ENCODE data around the gene TUBGCP6. TPM values are rescaled to one million over a fixed set of nuclear protein-coding genes. Genes with fewer than 3 reads are reported as not detected.

Gene TUBGCP6
- polyA plus RNA-seq, 1 donor from 2014 or later = 74.5 TPM

DNA sequence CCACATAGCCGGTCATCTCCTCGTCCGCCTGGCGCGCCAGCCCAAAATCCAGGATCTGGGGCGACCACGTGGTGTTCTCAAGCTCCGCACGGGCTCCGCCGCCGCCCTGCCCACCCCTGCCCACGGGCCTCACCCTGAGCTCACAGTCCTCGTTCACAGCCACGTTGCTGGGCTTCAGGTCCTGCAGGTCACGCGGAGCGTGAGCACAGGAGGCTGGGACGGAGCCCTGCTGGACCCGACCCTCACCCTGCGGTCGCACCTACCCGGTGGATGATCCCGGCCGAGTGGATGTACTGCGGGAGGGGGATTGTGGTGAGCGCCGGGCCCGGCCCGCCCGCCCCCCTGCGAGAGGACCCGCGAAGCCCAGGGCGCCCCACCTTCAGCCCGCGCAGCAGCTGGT, 22.2 kb upstream of the TUBGCP6 start:
- H3F3A ChIP-seq (ENCODE audit: insufficient read depth, low read length, poor library complexity, severe bottlenecking) = no peaks in the 10 kb centered on the region
- H3K27ac ChIP-seq (ENCODE audit: low read length) = no peak overlapping the region
- no peak overlapping the region for H3K4me2 ChIP-seq (ENCODE audit: low read length)
- H3K36me3 ChIP-seq (ENCODE audit: insufficient read depth, low read length) = no peaks in the 10 kb centered on the region
- H3K79me2 ChIP-seq (replicated peaks; ENCODE audit: insufficient read depth, low read length) = no peaks in the 10 kb centered on the region
- H3K9me2 ChIP-seq (ENCODE audit: insufficient read depth, low read length) = no peaks in the 10 kb centered on the region
- TF ChIP-seq, protein P1, sequence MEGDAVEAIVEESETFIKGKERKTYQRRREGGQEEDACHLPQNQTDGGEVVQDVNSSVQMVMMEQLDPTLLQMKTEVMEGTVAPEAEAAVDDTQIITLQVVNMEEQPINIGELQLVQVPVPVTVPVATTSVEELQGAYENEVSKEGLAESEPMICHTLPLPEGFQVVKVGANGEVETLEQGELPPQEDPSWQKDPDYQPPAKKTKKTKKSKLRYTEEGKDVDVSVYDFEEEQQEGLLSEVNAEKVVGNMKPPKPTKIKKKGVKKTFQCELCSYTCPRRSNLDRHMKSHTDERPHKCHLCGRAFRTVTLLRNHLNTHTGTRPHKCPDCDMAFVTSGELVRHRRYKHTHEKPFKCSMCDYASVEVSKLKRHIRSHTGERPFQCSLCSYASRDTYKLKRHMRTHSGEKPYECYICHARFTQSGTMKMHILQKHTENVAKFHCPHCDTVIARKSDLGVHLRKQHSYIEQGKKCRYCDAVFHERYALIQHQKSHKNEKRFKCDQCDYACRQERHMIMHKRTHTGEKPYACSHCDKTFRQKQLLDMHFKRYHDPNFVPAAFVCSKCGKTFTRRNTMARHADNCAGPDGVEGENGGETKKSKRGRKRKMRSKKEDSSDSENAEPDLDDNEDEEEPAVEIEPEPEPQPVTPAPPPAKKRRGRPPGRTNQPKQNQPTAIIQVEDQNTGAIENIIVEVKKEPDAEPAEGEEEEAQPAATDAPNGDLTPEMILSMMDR (IDR thresholded peaks at IDR 0.05; ENCODE audit: poor library complexity, severe bottlenecking) = no peak
- TF ChIP-seq EZH2 (IDR thresholded peaks at IDR 0.05; ENCODE audit: borderline replicate concordance, insufficient read depth, low read length, poor library complexity, severe bottlenecking) = no peak
- no peak for TF ChIP-seq SMC3 (conservative IDR thresholded peaks at IDR 0.05; ENCODE audit: poor library complexity)
- no peak for TF ChIP-seq TAF1 (IDR thresholded peaks at IDR 0.05; ENCODE audit: low read depth)
- no peak for TF ChIP-seq MXI1 (conservative IDR thresholded peaks at IDR 0.05; ENCODE audit: poor library complexity, severe bottlenecking)
- TF ChIP-seq RAD21 (conservative IDR thresholded peaks at IDR 0.05) = no peak
- TF ChIP-seq EP300 (conservative IDR thresholded peaks at IDR 0.05; ENCODE audit: poor library complexity, severe bottlenecking) = no peak
- H3K27me3 ChIP-seq (ENCODE audit: insufficient read depth, low read depth, low read length) = no peaks in the 10 kb centered on the region
- no peak overlapping the region for H2AFZ ChIP-seq (ENCODE audit: low read depth, low read length)
- H3K9ac ChIP-seq (ENCODE audit: low read length) = no peak overlapping the region
- no peak overlapping the region for H3K4me3 ChIP-seq (ENCODE audit: low read length)
- H3K9me3 ChIP-seq (ENCODE audit: low read length) = no peaks in the 10 kb centered on the region
- no peaks in the 10 kb centered on the region for H4K20me1 ChIP-seq (ENCODE audit: insufficient read depth)

DNA sequence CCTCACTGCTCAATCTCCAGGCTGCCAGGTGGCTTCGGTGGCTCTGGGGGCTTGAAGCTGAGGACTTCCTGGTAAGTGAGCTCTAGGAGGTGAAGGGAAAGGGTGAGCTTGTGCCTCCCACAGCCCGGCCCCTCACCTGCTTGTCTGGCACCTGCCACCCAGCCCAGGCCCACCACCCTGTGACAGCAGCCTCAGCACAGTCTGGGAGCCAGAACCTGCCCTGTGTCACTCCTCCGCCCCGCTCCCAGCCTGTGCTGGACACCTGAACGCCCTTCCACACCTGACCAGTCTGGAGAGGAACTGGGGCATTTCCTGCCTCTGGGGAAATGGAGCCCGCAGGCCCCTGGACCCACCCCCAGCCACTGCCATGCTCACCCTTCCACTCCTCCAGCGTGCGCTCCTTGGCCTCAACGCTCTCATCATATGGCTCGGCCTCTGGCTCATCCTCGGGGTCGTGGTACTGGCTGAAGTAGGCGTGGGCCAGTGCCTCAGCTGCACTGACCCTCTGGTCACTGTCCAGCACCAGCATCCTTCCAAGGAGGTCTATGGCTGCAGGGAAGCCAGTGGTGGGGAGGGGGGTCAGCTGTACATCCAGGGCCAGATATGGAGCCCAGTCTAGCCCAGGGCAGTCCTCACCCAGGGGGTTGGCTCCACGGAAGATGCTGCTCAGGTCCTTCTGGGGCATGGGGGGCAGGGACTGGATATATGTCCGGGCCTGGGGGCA, 20.3 kb upstream of the TUBGCP6 start:
- Histone ChIP-seq H3K4me3 (ENCODE audit: low read length) (no peak overlapping the region), H3F3A (ENCODE audit: insufficient read depth, low read length, poor library complexity, severe bottlenecking) (no peaks in the 10 kb centered on the region), H3K79me2 (replicated peaks; ENCODE audit: insufficient read depth, low read length) (peaks cover 6% of the 10 kb centered on the region), H3K4me2 (ENCODE audit: low read length) (no peak overlapping the region), H3K27me3 (ENCODE audit: insufficient read depth, low read depth, low read length) (no peaks in the 10 kb centered on the region), H3K9ac (ENCODE audit: low read length) (no peak overlapping the region), H3K9me2 (ENCODE audit: insufficient read depth, low read length) (no peaks in the 10 kb centered on the region), H2AFZ (ENCODE audit: low read depth, low read length) (no peak overlapping the region), H4K20me1 (ENCODE audit: insufficient read depth) (no peaks in the 10 kb centered on the region), H3K36me3 (ENCODE audit: insufficient read depth, low read length) (no peaks in the 10 kb centered on the region), H3K27ac (ENCODE audit: low read length) (no peak overlapping the region), H3K9me3 (ENCODE audit: low read length) (no peaks in the 10 kb centered on the region)
- TF ChIP-seq, protein P1 (IDR thresholded peaks at IDR 0.05; ENCODE audit: poor library complexity, severe bottlenecking) = no peak
- TF ChIP-seq, protein P2, sequence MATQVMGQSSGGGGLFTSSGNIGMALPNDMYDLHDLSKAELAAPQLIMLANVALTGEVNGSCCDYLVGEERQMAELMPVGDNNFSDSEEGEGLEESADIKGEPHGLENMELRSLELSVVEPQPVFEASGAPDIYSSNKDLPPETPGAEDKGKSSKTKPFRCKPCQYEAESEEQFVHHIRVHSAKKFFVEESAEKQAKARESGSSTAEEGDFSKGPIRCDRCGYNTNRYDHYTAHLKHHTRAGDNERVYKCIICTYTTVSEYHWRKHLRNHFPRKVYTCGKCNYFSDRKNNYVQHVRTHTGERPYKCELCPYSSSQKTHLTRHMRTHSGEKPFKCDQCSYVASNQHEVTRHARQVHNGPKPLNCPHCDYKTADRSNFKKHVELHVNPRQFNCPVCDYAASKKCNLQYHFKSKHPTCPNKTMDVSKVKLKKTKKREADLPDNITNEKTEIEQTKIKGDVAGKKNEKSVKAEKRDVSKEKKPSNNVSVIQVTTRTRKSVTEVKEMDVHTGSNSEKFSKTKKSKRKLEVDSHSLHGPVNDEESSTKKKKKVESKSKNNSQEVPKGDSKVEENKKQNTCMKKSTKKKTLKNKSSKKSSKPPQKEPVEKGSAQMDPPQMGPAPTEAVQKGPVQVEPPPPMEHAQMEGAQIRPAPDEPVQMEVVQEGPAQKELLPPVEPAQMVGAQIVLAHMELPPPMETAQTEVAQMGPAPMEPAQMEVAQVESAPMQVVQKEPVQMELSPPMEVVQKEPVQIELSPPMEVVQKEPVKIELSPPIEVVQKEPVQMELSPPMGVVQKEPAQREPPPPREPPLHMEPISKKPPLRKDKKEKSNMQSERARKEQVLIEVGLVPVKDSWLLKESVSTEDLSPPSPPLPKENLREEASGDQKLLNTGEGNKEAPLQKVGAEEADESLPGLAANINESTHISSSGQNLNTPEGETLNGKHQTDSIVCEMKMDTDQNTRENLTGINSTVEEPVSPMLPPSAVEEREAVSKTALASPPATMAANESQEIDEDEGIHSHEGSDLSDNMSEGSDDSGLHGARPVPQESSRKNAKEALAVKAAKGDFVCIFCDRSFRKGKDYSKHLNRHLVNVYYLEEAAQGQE (IDR thresholded peaks at IDR 0.05; ENCODE audit: borderline replicate concordance) = no peak
- TF ChIP-seq POLR2AphosphoS5 (IDR thresholded peaks at IDR 0.05) = no peak
- no peak for TF ChIP-seq MXI1 (conservative IDR thresholded peaks at IDR 0.05; ENCODE audit: poor library complexity, severe bottlenecking)
- no peak for TF ChIP-seq RAD21 (conservative IDR thresholded peaks at IDR 0.05)
- TF ChIP-seq EP300 (conservative IDR thresholded peaks at IDR 0.05; ENCODE audit: poor library complexity, severe bottlenecking) = no peak

All from neural cell (in vitro differentiated cells).